Measurements from ENCODE around the gene NTM.

DNA sequence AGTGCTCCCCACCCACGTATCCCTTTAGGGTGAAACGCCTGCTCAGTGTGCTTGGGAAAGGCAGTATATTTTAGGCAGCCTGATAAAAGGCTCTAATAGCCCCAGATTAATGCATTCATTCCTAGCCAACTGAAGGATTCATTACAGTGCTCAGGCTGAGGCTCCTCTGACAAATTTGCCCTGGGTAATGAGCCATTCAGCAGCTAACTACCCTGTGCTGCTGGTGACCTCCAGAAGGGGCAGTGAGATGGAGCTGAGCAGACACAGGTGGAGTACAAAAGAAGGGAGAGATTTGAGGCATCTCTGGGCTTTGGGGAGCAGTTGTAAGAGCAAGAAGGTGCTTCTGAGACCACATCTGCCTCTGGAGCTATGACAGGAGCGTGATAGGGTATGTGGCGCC lies 817.0 kb downstream of the NTM start:
- TF ChIP-seq CTCF (IDR thresholded peaks at IDR 0.05): no peak
- TF ChIP-seq POLR2A (IDR thresholded peaks at IDR 0.05): no peak
- no peak for TF ChIP-seq EP300 (IDR thresholded peaks at IDR 0.05)
- TF ChIP-seq POLR2AphosphoS5 (IDR thresholded peaks at IDR 0.05): no peak
